Mesenchymal stem cell (in vitro differentiated cells and primary cell): ENCODE results near the gene GFI1.

Source experiments
- DNase-seq: peaks from one replicate; pipeline ENCODE4 v3.0.0-alpha.2; 2013
- H2AFZ ChIP-seq: one replicate; pipeline ENCODE4 v1.6.1; 2013; ENCODE audit warnings: low read depth, mild to moderate bottlenecking, control low read depth, inconsistent platforms, low read length, moderate library complexity
- H2AK5ac ChIP-seq: 2 replicates; pipeline ENCODE4 v1.6.1; 2013; ENCODE audit warnings: low read length, moderate library complexity, mild to moderate bottlenecking, inconsistent platforms; ENCODE audit not compliant: severe bottlenecking
- H2BK120ac ChIP-seq: one replicate; pipeline ENCODE4 v1.6.1; 2013; ENCODE audit warnings: low read depth, mild to moderate bottlenecking, inconsistent platforms, low read length, moderate library complexity
- H2BK12ac ChIP-seq, 2 experiments: one replicate each; pipeline ENCODE4 v1.6.1; 2013; ENCODE audit warnings: inconsistent platforms in 2 of 2, low read length in 2 of 2, mild to moderate bottlenecking in 2 of 2, moderate library complexity in 2 of 2, control low read depth in 1 of 2
- H2BK15ac ChIP-seq: one replicate; pipeline ENCODE4 v1.6.1; 2013; ENCODE audit warnings: mild to moderate bottlenecking, low read depth, inconsistent platforms; ENCODE audit not compliant: poor library complexity, severe bottlenecking
- H2BK5ac ChIP-seq: 2 replicates; pipeline ENCODE4 v1.6.1; 2013; ENCODE audit warnings: low read depth, mild to moderate bottlenecking, low read length, control low read depth, inconsistent platforms; ENCODE audit not compliant: poor library complexity, severe bottlenecking
- H3K14ac ChIP-seq, 2 experiments: one replicate each; pipeline ENCODE4 v1.6.1; 2013; ENCODE audit warnings: inconsistent platforms in 2 of 2, low read length in 2 of 2, control low read depth in 1 of 2, mild to moderate bottlenecking in 1 of 2, moderate library complexity in 1 of 2
- H3K18ac ChIP-seq, 2 experiments: one replicate each; pipeline ENCODE4 v1.6.1; 2013; ENCODE audit warnings: inconsistent platforms in 2 of 2, low read length in 2 of 2, control low read depth in 1 of 2, low read depth in 1 of 2, mild to moderate bottlenecking in 1 of 2
- H3K23ac ChIP-seq, 2 experiments: one replicate each; pipeline ENCODE4 v1.6.1; 2013; ENCODE audit warnings: inconsistent platforms in 2 of 2, low read length in 2 of 2, mild to moderate bottlenecking in 2 of 2, moderate library complexity in 2 of 2, control low read depth in 1 of 2
- H3K27ac ChIP-seq: 2 replicates; pipeline ENCODE4 v1.5.1; 2013; ENCODE audit warnings: mild to moderate bottlenecking, moderate library complexity, low read length, control low read depth, inconsistent platforms; ENCODE audit not compliant: poor library complexity, severe bottlenecking
- H3K27me3 ChIP-seq, 2 experiments: 2 replicates each; pipeline versions ENCODE4 v1.6.1 to v1.7.0; 2013; ENCODE audit warnings: low read length in 2 of 2, mild to moderate bottlenecking in 2 of 2, moderate library complexity in 2 of 2, control low read depth in 1 of 2, inconsistent platforms in 1 of 2; ENCODE audit not compliant: control insufficient read depth in 1 of 2, insufficient read depth in 1 of 2
- H3K36me3 ChIP-seq, 2 experiments: 2 replicates each; pipeline versions ENCODE4 v1.6.1 to v1.7.0; 2013; ENCODE audit warnings: low read length in 2 of 2, control low read depth in 1 of 2, inconsistent platforms in 1 of 2, low read depth in 1 of 2, mild to moderate bottlenecking in 1 of 2; ENCODE audit not compliant: insufficient read depth in 2 of 2, control insufficient read depth in 1 of 2
- H3K4ac ChIP-seq, 2 experiments: one replicate each; pipeline ENCODE4 v1.6.1; 2013; ENCODE audit warnings: inconsistent platforms in 2 of 2, low read length in 2 of 2, mild to moderate bottlenecking in 2 of 2, moderate library complexity in 2 of 2, control low read depth in 1 of 2, low read depth in 1 of 2
- H3K4me1 ChIP-seq: 2 replicates; pipeline ENCODE4 v1.6.1; 2013; ENCODE audit warnings: low read depth, low read length, control low read depth; ENCODE audit not compliant: control insufficient read depth, insufficient read depth
- H3K4me2 ChIP-seq: 2 replicates; pipeline ENCODE4 v1.6.1; 2013; ENCODE audit warnings: low read length, mild to moderate bottlenecking, inconsistent platforms; ENCODE audit not compliant: poor library complexity, severe bottlenecking
- H3K4me3 ChIP-seq, 2 experiments: 2 replicates each; pipeline versions ENCODE4 v1.5.1 to v1.7.0; 2013; ENCODE audit warnings: low read length in 2 of 2, mild to moderate bottlenecking in 2 of 2, control low read depth in 1 of 2, low read depth in 1 of 2; ENCODE audit not compliant: insufficient read depth in 1 of 2
- H3K79me1 ChIP-seq: replicated peaks from 2 replicates; pipeline ENCODE4 v1.6.1; 2013; ENCODE audit warnings: mild to moderate bottlenecking, control low read depth, low read length, inconsistent platforms; ENCODE audit not compliant: poor library complexity, severe bottlenecking
- H3K9ac ChIP-seq: 2 replicates; pipeline ENCODE4 v1.7.0; 2013; ENCODE audit warnings: mild to moderate bottlenecking, low read length, moderate library complexity
- H3K9me3 ChIP-seq: 2 replicates; pipeline ENCODE4 v1.7.0; 2013; ENCODE audit warnings: mild to moderate bottlenecking, low read length; ENCODE audit not compliant: control insufficient read depth
- H4K8ac ChIP-seq: one replicate; pipeline ENCODE4 v1.6.1; 2013; ENCODE audit warnings: inconsistent platforms, mild to moderate bottlenecking, low read length, moderate library complexity
- H4K91ac ChIP-seq: one replicate; pipeline ENCODE4 v1.6.1; 2013; ENCODE audit warnings: mild to moderate bottlenecking, low read length, inconsistent platforms
- WGBS: methylation state at CpG from one replicate; pipeline ENCODE4 v1.1.7; 2013; ENCODE audit warnings: mixed read lengths; 5-methylcytosine and 5-hydroxymethylcytosine counted together

Gene GFI1

DNA sequence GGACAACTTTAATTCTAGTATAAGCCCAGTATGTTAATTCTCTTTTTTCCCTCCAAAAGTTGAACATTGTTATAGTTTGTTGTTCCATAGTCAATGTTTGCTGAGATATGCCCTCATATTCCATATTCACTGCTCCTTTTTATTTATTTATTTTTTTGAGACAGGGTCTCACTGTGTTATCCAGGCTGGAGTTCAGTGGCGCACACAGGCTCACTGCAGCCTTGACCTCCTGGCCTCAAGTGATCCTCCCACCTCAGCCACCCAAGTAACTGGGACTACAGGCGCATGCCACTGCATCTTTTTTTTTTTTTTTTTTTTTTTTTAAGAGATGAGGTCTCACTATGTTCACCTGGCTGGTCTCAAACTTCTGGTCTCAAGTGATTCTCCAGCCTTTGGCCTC, 38.7 kb downstream of the GFI1 start:
- Histone ChIP-seq H4K91ac (no peak overlapping the region), H3K4me3 (no peak overlapping the region), H3K18ac (no peak overlapping the region), H3K14ac (no peak overlapping the region), H2BK5ac (no peak overlapping the region), H3K79me1 (no peaks in the 10 kb centered on the region), H2BK12ac (no peak overlapping the region), H3K23ac (no peak overlapping the region), H4K8ac (no peak overlapping the region), H3K27ac (no peak overlapping the region), H3K4ac (no peak overlapping the region), H2AFZ (no peak overlapping the region), H3K27me3 (no peaks in the 10 kb centered on the region), H3K4me2 (no peak overlapping the region), H3K36me3 (no peaks in the 10 kb centered on the region), H2AK5ac (no peak overlapping the region), H2BK120ac (no peak overlapping the region), H3K4me1 (no peaks in the 10 kb centered on the region), H2BK15ac (no peak overlapping the region), H3K9ac (no peak overlapping the region), H3K9me3 (no peaks in the 10 kb centered on the region)
- 100% methylated on average over 1 of the region's 2 CpGs for WGBS
- no peak for DNase-seq

- Histone ChIP-seq H2BK120ac (no peak overlapping the region), H2BK5ac (no peak overlapping the region)
- DNase-seq: peak; percentile 14
Measured at GRCh38 chr1:92447033-92447681, 39.6 kb downstream of the GFI1 start.

DNA sequence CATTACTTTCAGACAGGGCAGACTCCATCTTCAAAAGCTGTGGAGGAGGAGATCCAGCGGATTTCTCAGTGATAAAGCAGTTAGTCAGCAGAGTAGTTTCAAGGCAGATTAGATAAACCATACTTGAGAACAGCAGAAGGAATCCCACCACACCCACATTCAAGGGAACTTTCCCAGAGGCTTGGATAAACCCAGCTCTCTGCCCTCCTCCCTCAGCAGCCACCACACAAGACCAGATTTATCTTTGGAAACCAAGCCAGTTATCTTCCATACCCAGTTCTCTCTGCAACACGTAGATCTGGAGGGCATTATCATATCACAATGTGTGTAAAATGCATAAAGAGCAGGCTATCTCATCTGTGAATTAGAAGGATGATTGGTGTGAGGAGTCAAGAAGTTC, 40.2 kb downstream of the GFI1 start:
- H3K27ac ChIP-seq: no peak overlapping the region
- no peak overlapping the region for H2AFZ ChIP-seq
- H2BK12ac ChIP-seq: no peak overlapping the region
- H3K9ac ChIP-seq: no peak overlapping the region
- H3K4me1 ChIP-seq: no peaks in the 10 kb centered on the region
- H3K79me1 ChIP-seq: no peaks in the 10 kb centered on the region
- H2BK15ac ChIP-seq: no peak overlapping the region
- peaks cover 0 to 4% of the 10 kb centered on the region in 2 experiments for H3K27me3 ChIP-seq
- no peak overlapping the region for H2AK5ac ChIP-seq
- DNase-seq: peak; percentile 67
- no peaks in the 10 kb centered on the region for H3K9me3 ChIP-seq
- H3K18ac ChIP-seq: no peak overlapping the region
- H3K4ac ChIP-seq: no peak overlapping the region
- H3K23ac ChIP-seq: no peak overlapping the region
- no peak overlapping the region for H4K91ac ChIP-seq
- WGBS: 21% methylated on average over 2 of the region's 2 CpGs
- H3K4me3 ChIP-seq: no peak overlapping the region
- H2BK120ac ChIP-seq: no peak overlapping the region
- no peak overlapping the region for H2BK5ac ChIP-seq
- no peak overlapping the region for H3K14ac ChIP-seq
- H3K4me2 ChIP-seq: no peak overlapping the region
- no peaks in the 10 kb centered on the region for H3K36me3 ChIP-seq
- no peak overlapping the region for H4K8ac ChIP-seq

More at GRCh38 chr1:92447033-92447681, 39.6 kb downstream of the GFI1 start:
- Histone ChIP-seq H3K4me2 (no peak overlapping the region), H2BK12ac (no peak overlapping the region), H2AK5ac (no peak overlapping the region), H3K27ac (no peak overlapping the region), H3K79me1 (no peaks in the 10 kb centered on the region), H4K91ac (no peak overlapping the region), H2BK15ac (no peak overlapping the region), H3K18ac (no peak overlapping the region), H3K23ac (no peak overlapping the region), H3K9ac (no peak overlapping the region), H3K14ac (no peak overlapping the region), H3K4ac (no peak overlapping the region), H3K27me3 (peaks cover 0 to 4% of the 10 kb centered on the region in 2 experiments), H3K4me1 (no peaks in the 10 kb centered on the region), H3K9me3 (no peaks in the 10 kb centered on the region), H3K4me3 (no peak overlapping the region), H3K36me3 (no peaks in the 10 kb centered on the region), H4K8ac (no peak overlapping the region), H2AFZ (no peak overlapping the region)
- 81% methylated on average over 2 of the region's 3 CpGs for WGBS

- H3K4ac ChIP-seq: no peak overlapping the region
- H3K4me3 ChIP-seq: no peak overlapping the region
- H4K8ac ChIP-seq: no peak overlapping the region
- H2BK120ac ChIP-seq: no peak overlapping the region
- no peak overlapping the region for H3K9ac ChIP-seq
- no peaks in the 10 kb centered on the region for H3K79me1 ChIP-seq
- no peak overlapping the region for H3K14ac ChIP-seq
- no peak overlapping the region for H2AFZ ChIP-seq
- H3K36me3 ChIP-seq: no peaks in the 10 kb centered on the region
- no peak overlapping the region for H2BK12ac ChIP-seq
- DNase-seq: no peak
- H2BK5ac ChIP-seq: no peak overlapping the region
- H3K23ac ChIP-seq: no peak overlapping the region
- H3K18ac ChIP-seq: no peak overlapping the region
- H3K4me2 ChIP-seq: no peak overlapping the region
- H3K27ac ChIP-seq: no peak overlapping the region
- WGBS: 96% methylated on average over 2 of the region's 2 CpGs
- no peak overlapping the region for H4K91ac ChIP-seq
- H3K27me3 ChIP-seq: peaks cover 0 to 4% of the 10 kb centered on the region in 2 experiments
- H3K4me1 ChIP-seq: no peaks in the 10 kb centered on the region
- H2AK5ac ChIP-seq: no peak overlapping the region
- no peaks in the 10 kb centered on the region for H3K9me3 ChIP-seq
- H2BK15ac ChIP-seq: no peak overlapping the region
Measured at GRCh38 chr1:92445865-92446264, 40.9 kb downstream of the GFI1 start.
